Natural killer cell (primary cell): Measurements from ENCODE around the gene FOXD4L3. TPM values are rescaled to one million over a fixed set of nuclear protein-coding genes. Genes with fewer than 3 reads are reported as not detected.
"Not testable (repeated sequence)": the region's sequence is repeated elsewhere in the genome, so short reads cannot be mapped to it uniquely, and the experiment has no call there.

Experiments used
- ATAC-seq, 3 donors: fragments of 150-1000 bp in 2 of 3; fragments of 200-7000 bp in 1 of 3; cut with Tn5 transposase; 1 replicate in 1 of 3; 2 replicates in 2 of 3; pipeline ENCODE4 v1.10.0; 2021; ENCODE audit warnings: mild to moderate bottlenecking in 2 of 3, moderate library complexity in 2 of 3
- DNase-seq, 2 donors: peaks; one replicate each; pipeline versions ENCODE4 v3.0.0 to v3.0.0-alpha.2; 2013 to 2021; ENCODE audit warnings: mixed read lengths in 1 of 2
- H3K27ac ChIP-seq: one replicate; pipeline ENCODE4 v1.5.1; 2013; ENCODE audit warnings: mild to moderate bottlenecking, low read length
- H3K27me3 ChIP-seq: one replicate; pipeline ENCODE4 v1.6.1; 2013; ENCODE audit warnings: low read length; ENCODE audit not compliant: control insufficient read depth, insufficient read depth
- H3K36me3 ChIP-seq: one replicate; pipeline ENCODE4 v1.6.1; 2013; ENCODE audit warnings: low read length; ENCODE audit not compliant: control insufficient read depth, insufficient read depth
- H3K4me1 ChIP-seq: one replicate; pipeline ENCODE4 v1.6.1; 2013; ENCODE audit warnings: low read length; ENCODE audit not compliant: control insufficient read depth, insufficient read depth
- H3K4me3 ChIP-seq: one replicate; pipeline ENCODE4 v1.5.1; 2013; ENCODE audit warnings: low read length
- H3K9me3 ChIP-seq: one replicate; pipeline ENCODE4 v1.6.1; 2013; ENCODE audit warnings: low read length; ENCODE audit not compliant: control insufficient read depth, insufficient read depth
- H3K27ac Mint-ChIP-seq, 2 donors: one replicate each; pipeline ENCODE4 v1.8.0; 2022; ENCODE audit warnings: mild to moderate bottlenecking in 2 of 2, mixed read lengths in 2 of 2, moderate library complexity in 1 of 2
- H3K27me3 Mint-ChIP-seq, 2 donors: one replicate each; pipeline ENCODE4 v1.8.0; 2022; ENCODE audit warnings: low read depth in 2 of 2, mixed read lengths in 2 of 2
- H3K36me3 Mint-ChIP-seq: one replicate; pipeline ENCODE4 v1.8.0; 2022; ENCODE audit warnings: mixed read lengths
- H3K4me1 Mint-ChIP-seq, 2 donors: one replicate each; pipeline ENCODE4 v1.8.0; 2022; ENCODE audit warnings: mixed read lengths in 2 of 2
- H3K4me3 Mint-ChIP-seq: one replicate; pipeline ENCODE4 v1.8.0; 2022; ENCODE audit warnings: mild to moderate bottlenecking, moderate library complexity, mixed read lengths
- H3K9me3 Mint-ChIP-seq, 2 donors: one replicate each; pipeline ENCODE4 v1.8.0; 2022; ENCODE audit warnings: mixed read lengths in 2 of 2
- WGBS: methylation state at CpG from one replicate; pipeline ENCODE4 v1.1.7; 2013; ENCODE audit warnings: missing lambda C conversion rate; ENCODE audit not compliant: insufficient coverage; 5-methylcytosine and 5-hydroxymethylcytosine counted together
- intact Hi-C: fragments of 100-400 bp; cut with micrococcal nuclease; formaldehyde crosslinking; loops from one replicate; pipeline ENCODE4 v1.14.2; 2022
- total RNA-seq, 4 donors: library from RNA; stranded (reverse); fragments of 120-200 nt in 1 of 4; gene quantifications; one replicate each; pipeline versions ENCODE4 v1.2.3 to v1.2.4, GENCODE V29; 2013 to 2022
- TF ChIP-seq, protein P1 (sequence below): fragments of 200-600 bp; IDR thresholded peaks from one replicate; pipeline ENCODE4 v1.8.0; 2022; ENCODE audit warnings: antibody characterized with exemption

The FOXD4L3 gene
- total RNA-seq, 3 donors from 2014 or later (not counting 1 experiment from before 2014, with no cell fraction given) = not detected

- H3K27me3 ChIP-seq, H3K4me3 ChIP-seq, H3K4me3 Mint-ChIP-seq, H3K27me3 Mint-ChIP-seq, H3K36me3 ChIP-seq, H3K9me3 ChIP-seq, H3K4me1 ChIP-seq, H3K9me3 Mint-ChIP-seq, intact Hi-C loops, DNase-seq, H3K27ac Mint-ChIP-seq, H3K36me3 Mint-ChIP-seq, H3K27ac ChIP-seq, H3K4me1 Mint-ChIP-seq, ATAC-seq: not testable (repeated sequence)
- WGBS = no CpG with 5 or more reads among the region's 3 CpGs
These were observed 33.3 kb downstream of the FOXD4L3 start for GRCh38 chr9:68335935-68336334.

DNA sequence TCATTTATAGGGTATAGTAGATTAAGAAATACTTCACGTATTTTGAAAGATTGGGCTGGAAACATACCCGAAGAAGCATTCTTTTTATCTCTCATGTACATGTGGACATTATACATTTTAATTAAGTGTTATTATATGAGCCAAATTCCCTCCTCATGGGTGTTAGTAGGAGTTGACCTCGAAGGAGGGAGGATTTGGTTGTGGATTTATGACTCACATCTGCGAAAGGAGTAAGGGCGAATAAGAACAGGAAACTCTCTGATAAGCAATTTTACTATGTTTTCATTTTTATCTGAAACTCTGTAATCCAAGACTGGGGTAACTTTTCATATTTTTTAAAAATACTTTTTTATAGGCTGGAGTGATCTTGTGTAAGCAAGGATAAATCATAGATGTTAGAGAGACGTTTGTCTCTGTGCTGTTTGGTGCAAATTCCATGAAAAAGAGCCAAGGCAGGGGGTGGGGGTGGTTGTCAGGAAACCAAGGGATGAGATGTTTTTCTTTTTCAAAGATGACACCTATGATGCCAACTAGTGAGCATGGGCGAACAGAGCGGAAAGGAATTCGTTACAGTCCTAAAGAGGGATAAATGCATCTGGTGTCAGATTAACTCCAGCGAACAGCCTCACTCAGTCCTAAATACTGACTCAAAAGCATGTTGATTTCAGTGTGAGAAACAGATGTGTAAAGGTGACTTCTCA lies 34.1 kb downstream of the FOXD4L3 start:
- H3K27ac ChIP-seq, ATAC-seq, H3K4me1 Mint-ChIP-seq, H3K4me3 ChIP-seq, H3K27me3 Mint-ChIP-seq, H3K36me3 Mint-ChIP-seq, H3K4me1 ChIP-seq, H3K4me3 Mint-ChIP-seq, H3K9me3 ChIP-seq, H3K27me3 ChIP-seq, H3K9me3 Mint-ChIP-seq, DNase-seq, H3K36me3 ChIP-seq, intact Hi-C loops, H3K27ac Mint-ChIP-seq: not testable (repeated sequence)
- WGBS = no CpG with 5 or more reads among the region's 10 CpGs

- H3K27me3 ChIP-seq, H3K4me1 Mint-ChIP-seq, ATAC-seq, H3K9me3 ChIP-seq, H3K27ac ChIP-seq, H3K36me3 Mint-ChIP-seq, H3K4me3 Mint-ChIP-seq, H3K27me3 Mint-ChIP-seq, H3K9me3 Mint-ChIP-seq, H3K4me3 ChIP-seq, H3K36me3 ChIP-seq, H3K4me1 ChIP-seq, H3K27ac Mint-ChIP-seq, DNase-seq, intact Hi-C loops: not testable (repeated sequence)
- 85% methylated on average over 6 of the region's 7 CpGs for WGBS
These were observed 35.3 kb downstream of the FOXD4L3 start for GRCh38 chr9:68338000-68338399.

DNA sequence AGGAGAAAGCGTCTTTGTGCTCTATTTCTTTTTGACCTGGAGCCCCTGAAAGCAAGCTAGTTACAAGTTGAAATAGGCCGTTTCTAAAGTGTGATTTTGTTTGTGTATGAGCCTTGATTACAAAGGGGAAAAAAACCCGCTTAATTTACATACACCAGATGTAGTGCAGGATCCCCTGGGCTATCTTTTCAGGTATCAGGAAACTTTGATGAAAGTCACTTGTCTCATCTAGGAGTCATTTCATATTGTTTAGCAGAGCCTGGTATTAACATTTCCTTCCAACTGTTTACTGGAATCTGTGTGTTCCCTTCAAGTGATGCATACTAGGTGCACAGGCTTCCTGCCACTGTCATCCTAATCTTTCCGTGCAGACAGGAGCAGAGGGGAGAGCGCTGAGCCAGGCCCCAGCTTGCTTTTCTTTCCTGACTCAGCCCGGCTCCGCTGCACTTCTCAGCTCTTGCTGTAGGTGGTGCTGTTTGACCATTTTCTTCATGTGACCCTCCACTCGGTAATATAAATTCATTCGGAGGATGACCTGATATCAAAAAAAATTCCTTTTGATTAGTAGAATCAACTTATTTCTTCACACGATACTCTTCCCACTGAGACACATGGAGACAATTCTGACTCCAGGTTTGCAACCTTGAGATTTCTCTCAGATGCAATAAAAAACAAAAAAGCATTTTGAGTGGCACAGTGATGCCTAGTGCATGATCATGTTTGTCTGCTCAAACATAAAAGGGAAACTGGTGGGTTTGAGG lies 39.8 kb downstream of the FOXD4L3 start:
- ATAC-seq = peak; percentile 86 to 99 (median 99)
- not testable (repeated sequence) for H3K4me3 Mint-ChIP-seq, H3K4me1 ChIP-seq, H3K36me3 ChIP-seq, H3K9me3 ChIP-seq, H3K4me3 ChIP-seq, H3K27ac ChIP-seq, H3K9me3 Mint-ChIP-seq, DNase-seq, H3K27ac Mint-ChIP-seq, H3K27me3 Mint-ChIP-seq, H3K36me3 Mint-ChIP-seq, H3K4me1 Mint-ChIP-seq, H3K27me3 ChIP-seq
- intact Hi-C loops = loop anchor here (10.0 kb wide), 1 partner anchor 162 kb away; no protein-coding TSS in a partner anchor
- WGBS = no CpG with 5 or more reads among the region's 10 CpGs
- TF ChIP-seq, protein P1, sequence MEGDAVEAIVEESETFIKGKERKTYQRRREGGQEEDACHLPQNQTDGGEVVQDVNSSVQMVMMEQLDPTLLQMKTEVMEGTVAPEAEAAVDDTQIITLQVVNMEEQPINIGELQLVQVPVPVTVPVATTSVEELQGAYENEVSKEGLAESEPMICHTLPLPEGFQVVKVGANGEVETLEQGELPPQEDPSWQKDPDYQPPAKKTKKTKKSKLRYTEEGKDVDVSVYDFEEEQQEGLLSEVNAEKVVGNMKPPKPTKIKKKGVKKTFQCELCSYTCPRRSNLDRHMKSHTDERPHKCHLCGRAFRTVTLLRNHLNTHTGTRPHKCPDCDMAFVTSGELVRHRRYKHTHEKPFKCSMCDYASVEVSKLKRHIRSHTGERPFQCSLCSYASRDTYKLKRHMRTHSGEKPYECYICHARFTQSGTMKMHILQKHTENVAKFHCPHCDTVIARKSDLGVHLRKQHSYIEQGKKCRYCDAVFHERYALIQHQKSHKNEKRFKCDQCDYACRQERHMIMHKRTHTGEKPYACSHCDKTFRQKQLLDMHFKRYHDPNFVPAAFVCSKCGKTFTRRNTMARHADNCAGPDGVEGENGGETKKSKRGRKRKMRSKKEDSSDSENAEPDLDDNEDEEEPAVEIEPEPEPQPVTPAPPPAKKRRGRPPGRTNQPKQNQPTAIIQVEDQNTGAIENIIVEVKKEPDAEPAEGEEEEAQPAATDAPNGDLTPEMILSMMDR = peak; percentile 14

GRCh38 chr9:68343242-68343641 lies 40.6 kb downstream of the FOXD4L3 start:
- H3K36me3 Mint-ChIP-seq, H3K27ac Mint-ChIP-seq: not testable (repeated sequence)
- intact Hi-C loops = loop anchor here (10.0 kb wide), 1 partner anchor 162 kb away; no protein-coding TSS in a partner anchor

GRCh38 chr9:68343992-68344391 lies 41.3 kb downstream of the FOXD4L3 start:
- H3K4me3 ChIP-seq, H3K36me3 ChIP-seq, H3K4me1 Mint-ChIP-seq, H3K27ac Mint-ChIP-seq, ATAC-seq, DNase-seq, H3K36me3 Mint-ChIP-seq, H3K27me3 Mint-ChIP-seq, H3K4me1 ChIP-seq, H3K27me3 ChIP-seq, H3K9me3 Mint-ChIP-seq, H3K27ac ChIP-seq, H3K9me3 ChIP-seq, H3K4me3 Mint-ChIP-seq: not testable (repeated sequence)
- intact Hi-C loops = loop anchor here (10.0 kb wide), 1 partner anchor 161 kb away; no protein-coding TSS in a partner anchor
- WGBS = 90% methylated on average over 2 of the region's 4 CpGs

More at GRCh38 chr9:68343242-68343641, 40.6 kb downstream of the FOXD4L3 start:
- not testable (repeated sequence) for H3K4me1 ChIP-seq, DNase-seq, H3K9me3 Mint-ChIP-seq, H3K4me1 Mint-ChIP-seq, H3K27ac ChIP-seq, ATAC-seq, H3K36me3 ChIP-seq, H3K27me3 Mint-ChIP-seq, H3K9me3 ChIP-seq, H3K4me3 Mint-ChIP-seq, H3K27me3 ChIP-seq, H3K4me3 ChIP-seq
- WGBS = 100% methylated on average over 1 of the region's 4 CpGs

GRCh38 chr9:68351689-68352088 lies 49.0 kb downstream of the FOXD4L3 start:
- H3K4me1 ChIP-seq, DNase-seq, H3K4me1 Mint-ChIP-seq, H3K4me3 ChIP-seq, H3K4me3 Mint-ChIP-seq, H3K9me3 Mint-ChIP-seq, H3K27ac ChIP-seq, H3K27ac Mint-ChIP-seq, H3K36me3 ChIP-seq, H3K27me3 ChIP-seq, intact Hi-C loops, ATAC-seq, H3K9me3 ChIP-seq, H3K36me3 Mint-ChIP-seq: not testable (repeated sequence)
- WGBS = 86% methylated on average over 4 of the region's 4 CpGs
- H3K27me3 Mint-ChIP-seq = peaks cover 11 to 23% of the 10 kb centered on the region in 2 donors
